RWPE2 (cell line): Measurements from ENCODE around the gene VPS16.

Experiments used
- ATAC-seq: fragments of 200-7000 bp; cut with Tn5 transposase; 3 replicates; pipeline ENCODE4 v1.9.1; 2021; ENCODE audit warnings: low read depth
- DNase-seq: peaks from one replicate; pipeline ENCODE4 v3.0.0-alpha.2; 2020; ENCODE audit warnings: low spot score
- H3K27ac ChIP-seq: fragments of 450-650 bp; 2 replicates; pipeline ENCODE4 v1.5.1; 2017; ENCODE audit warnings: mild to moderate bottlenecking; ENCODE audit not compliant: poor library complexity, severe bottlenecking
- H3K27me3 ChIP-seq: fragments of 250-450 bp; sonication (Bioruptor Pico); 2 replicates; pipeline ENCODE4 v1.5.1; 2021; ENCODE audit warnings: mild to moderate bottlenecking, moderate library complexity; ENCODE audit not compliant: insufficient read depth, poor library complexity, severe bottlenecking
- H3K36me3 ChIP-seq: fragments of 250-450 bp; sonication (Bioruptor Pico); 2 replicates; pipeline ENCODE4 v1.5.1; 2020; ENCODE audit warnings: low read depth, mild to moderate bottlenecking, moderate library complexity
- H3K4me1 ChIP-seq: fragments of 250-450 bp; sonication (Bioruptor Pico); 2 replicates; pipeline ENCODE4 v1.5.1; 2021; ENCODE audit warnings: mild to moderate bottlenecking, moderate library complexity; ENCODE audit not compliant: insufficient read depth, poor library complexity, severe bottlenecking
- H3K4me3 ChIP-seq: fragments of 250-450 bp; sonication (Bioruptor Pico); 2 replicates; pipeline ENCODE4 v1.5.1; 2021; ENCODE audit warnings: mild to moderate bottlenecking, moderate library complexity; ENCODE audit not compliant: severe bottlenecking
- H3K9me3 ChIP-seq: fragments of 250-450 bp; sonication (Bioruptor Pico); 2 replicates; pipeline ENCODE4 v1.5.1; 2021; ENCODE audit warnings: mild to moderate bottlenecking, moderate library complexity; ENCODE audit not compliant: severe bottlenecking
- TF ChIP-seq, protein P1 (sequence below): fragments of 450-650 bp; IDR thresholded peaks from one replicate; pipeline ENCODE4 v1.5.1; 2017; ENCODE audit warnings: mild to moderate bottlenecking, moderate library complexity; ENCODE audit not compliant: poor library complexity, severe bottlenecking

Gene VPS16

DNA sequence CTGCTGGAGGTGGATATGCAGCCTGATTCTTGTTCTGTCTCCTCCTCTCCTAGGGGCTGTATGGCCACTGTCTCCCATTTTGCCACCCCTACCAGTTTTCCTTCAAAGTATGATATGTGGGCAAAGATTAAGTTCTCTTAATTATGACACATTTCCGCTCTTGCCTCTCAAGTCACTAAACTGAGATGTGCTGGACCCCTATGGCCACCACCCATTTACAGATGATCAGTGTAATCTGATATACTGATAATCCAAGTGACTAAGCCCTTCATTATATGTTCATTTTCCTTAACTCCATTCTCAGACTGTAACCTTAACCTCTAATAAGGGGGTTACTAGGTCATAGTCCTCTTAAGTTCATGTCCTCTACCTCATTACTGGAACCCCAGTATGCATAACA, 26.5 kb upstream of the VPS16 start:
- ATAC-seq (peak; percentile 13; the same call in 1 of the 3 replicates), DNase-seq (no peak)
- peaks cover 13% of the 10 kb centered on the region for H3K4me1 ChIP-seq
- TF ChIP-seq, protein P1, sequence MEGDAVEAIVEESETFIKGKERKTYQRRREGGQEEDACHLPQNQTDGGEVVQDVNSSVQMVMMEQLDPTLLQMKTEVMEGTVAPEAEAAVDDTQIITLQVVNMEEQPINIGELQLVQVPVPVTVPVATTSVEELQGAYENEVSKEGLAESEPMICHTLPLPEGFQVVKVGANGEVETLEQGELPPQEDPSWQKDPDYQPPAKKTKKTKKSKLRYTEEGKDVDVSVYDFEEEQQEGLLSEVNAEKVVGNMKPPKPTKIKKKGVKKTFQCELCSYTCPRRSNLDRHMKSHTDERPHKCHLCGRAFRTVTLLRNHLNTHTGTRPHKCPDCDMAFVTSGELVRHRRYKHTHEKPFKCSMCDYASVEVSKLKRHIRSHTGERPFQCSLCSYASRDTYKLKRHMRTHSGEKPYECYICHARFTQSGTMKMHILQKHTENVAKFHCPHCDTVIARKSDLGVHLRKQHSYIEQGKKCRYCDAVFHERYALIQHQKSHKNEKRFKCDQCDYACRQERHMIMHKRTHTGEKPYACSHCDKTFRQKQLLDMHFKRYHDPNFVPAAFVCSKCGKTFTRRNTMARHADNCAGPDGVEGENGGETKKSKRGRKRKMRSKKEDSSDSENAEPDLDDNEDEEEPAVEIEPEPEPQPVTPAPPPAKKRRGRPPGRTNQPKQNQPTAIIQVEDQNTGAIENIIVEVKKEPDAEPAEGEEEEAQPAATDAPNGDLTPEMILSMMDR = no peak
- peak overlapping the region; percentile 62 for H3K27ac ChIP-seq
- H3K9me3 ChIP-seq = peaks cover 8% of the 10 kb centered on the region
- H3K27me3 ChIP-seq = peaks cover 2% of the 10 kb centered on the region
- no peak overlapping the region for H3K4me3 ChIP-seq
- no peaks in the 10 kb centered on the region for H3K36me3 ChIP-seq

- H3K4me3 ChIP-seq = no peak within 1 kb of the TSS
- peaks cover 8% of the 10 kb centered on the region for H3K9me3 ChIP-seq
- H3K4me1 ChIP-seq = peaks cover 13% of the 10 kb centered on the region
- no peaks in the 10 kb centered on the region for H3K36me3 ChIP-seq
- H3K27ac ChIP-seq = peak within 1 kb of the TSS; percentile 62
- TF ChIP-seq, protein P1 = no peak
- no peaks in the 10 kb centered on the region for H3K27me3 ChIP-seq
- peak; percentile 93 for DNase-seq
- peak; percentile 98 for ATAC-seq
Observed at GRCh38 chr20:2814587-2815051, 25.9 kb upstream of the VPS16 start, which contains the start of gene C20orf141. TSS of gene C20orf141 (plus strand) at chr20:2814987. CDS start at chr20:2815185, 198 bp downstream.

- no peak for DNase-seq
- Histone ChIP-seq H3K27me3 (no peaks in the 10 kb centered on the region), H3K36me3 (no peaks in the 10 kb centered on the region), H3K4me3 (no peak overlapping the region), H3K4me1 (peaks cover 13% of the 10 kb centered on the region), H3K9me3 (peaks cover 8% of the 10 kb centered on the region), H3K27ac (peak overlapping the region; percentile 62)
- TF ChIP-seq, protein P1 = no peak
- ATAC-seq = no peak
Observed at GRCh38 chr20:2815242-2815900, 25.2 kb upstream of the VPS16 start.

- Histone ChIP-seq H3K36me3 (no peaks in the 10 kb centered on the region), H3K9me3 (peaks cover 8% of the 10 kb centered on the region), H3K4me3 (no peak within 1 kb of the TSS), H3K27ac (peak within 1 kb of the TSS; percentile 62), H3K4me1 (peaks cover 13% of the 10 kb centered on the region), H3K27me3 (no peaks in the 10 kb centered on the region)
- TF ChIP-seq, protein P1 = no peak
- ATAC-seq (no peak), DNase-seq (no peak)
Observed at GRCh38 chr20:2816030-2816582, 24.4 kb upstream of the VPS16 start, which contains the start of gene TMEM239. TSS of gene TMEM239 (plus strand) at chr20:2816364. CDS start at chr20:2816555, 191 bp downstream.
